ENCODE data around the gene NOTCH4.

The NOTCH4 gene

DNA sequence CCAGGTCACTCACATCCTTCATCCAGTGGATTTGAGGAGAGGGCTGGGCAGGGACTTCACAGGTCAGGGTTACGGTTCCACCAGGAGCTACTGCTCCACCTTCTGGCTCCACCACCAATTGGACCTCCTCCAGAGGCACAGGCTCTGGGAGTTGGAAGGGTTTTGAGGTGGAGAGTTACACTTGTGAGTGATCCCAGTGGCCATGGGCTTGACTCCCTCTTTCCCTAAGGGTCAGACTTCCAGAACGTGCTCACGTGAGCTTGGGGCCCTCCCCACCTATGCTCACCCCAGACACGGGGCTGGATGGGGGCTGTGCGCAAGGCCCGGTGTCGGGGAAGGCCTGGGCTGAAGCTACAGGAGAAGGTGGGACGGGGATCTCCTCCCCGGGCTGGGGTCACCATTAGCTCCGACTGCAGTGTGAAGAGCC is 41.3 kb downstream of the NOTCH4 start:
- Histone ChIP-seq H3K9me3 (ENCODE audit: control insufficient read depth in 2 of 2, low read length in 2 of 2) (no peaks in the 10 kb centered on the region), H3K27ac (ENCODE audit: low read depth in 2 of 2, low read length in 2 of 2) (no peak overlapping the region), H3K4me3 (ENCODE audit: low read length in 2 of 2) (no peak overlapping the region), H3K36me3 (ENCODE audit: control insufficient read depth in 2 of 2, insufficient read depth in 2 of 2, low read length in 2 of 2) (peaks cover 19 to 43% of the 10 kb centered on the region in 2 donors), H3K9ac (ENCODE audit: low read depth in 1 of 2, low read length in 2 of 2) (no peak overlapping the region), H3K4me1 (ENCODE audit: control insufficient read depth in 2 of 2, insufficient read depth in 2 of 2, low read length in 2 of 2) (peaks cover 14 to 22% of the 10 kb centered on the region in 2 donors), H3K27me3 (ENCODE audit: control insufficient read depth in 2 of 2, insufficient read depth in 2 of 2, low read length in 2 of 2) (no peaks in the 10 kb centered on the region)

- Histone ChIP-seq H3K36me3 (ENCODE audit: control insufficient read depth in 2 of 2, insufficient read depth in 2 of 2, low read length in 2 of 2) (peaks cover 19 to 38% of the 10 kb centered on the region in 2 donors), H3K9ac (ENCODE audit: low read depth in 1 of 2, low read length in 2 of 2) (no peak overlapping the region), H3K27me3 (ENCODE audit: control insufficient read depth in 2 of 2, insufficient read depth in 2 of 2, low read length in 2 of 2) (no peaks in the 10 kb centered on the region), H3K9me3 (ENCODE audit: control insufficient read depth in 2 of 2, low read length in 2 of 2) (no peaks in the 10 kb centered on the region), H3K27ac (ENCODE audit: low read depth in 2 of 2, low read length in 2 of 2) (no peak overlapping the region), H3K4me1 (ENCODE audit: control insufficient read depth in 2 of 2, insufficient read depth in 2 of 2, low read length in 2 of 2) (peaks cover 15 to 27% of the 10 kb centered on the region in 2 donors), H3K4me3 (ENCODE audit: low read length in 2 of 2) (no peak overlapping the region)
Measured at GRCh38 chr6:32181915-32182529, 41.8 kb downstream of the NOTCH4 start.

- no peaks in the 10 kb centered on the region for H3K27me3 ChIP-seq (ENCODE audit: control insufficient read depth in 2 of 2, insufficient read depth in 2 of 2, low read length in 2 of 2)
- H3K27ac ChIP-seq (ENCODE audit: low read depth in 2 of 2, low read length in 2 of 2) = no peak overlapping the region
- no peak overlapping the region for H3K4me3 ChIP-seq (ENCODE audit: low read length in 2 of 2)
- no peaks in the 10 kb centered on the region for H3K9me3 ChIP-seq (ENCODE audit: control insufficient read depth in 2 of 2, low read length in 2 of 2)
- H3K9ac ChIP-seq (ENCODE audit: low read depth in 1 of 2, low read length in 2 of 2) = no peak overlapping the region
- peaks cover 15 to 30% of the 10 kb centered on the region in 2 donors for H3K36me3 ChIP-seq (ENCODE audit: control insufficient read depth in 2 of 2, insufficient read depth in 2 of 2, low read length in 2 of 2)
- H3K4me1 ChIP-seq (ENCODE audit: control insufficient read depth in 2 of 2, insufficient read depth in 2 of 2, low read length in 2 of 2) = peaks cover 19 to 35% of the 10 kb centered on the region in 2 donors
Measured at GRCh38 chr6:32181148-32181702, 42.6 kb downstream of the NOTCH4 start.

GRCh38 chr6:32179766-32180405 is 44.0 kb downstream of the NOTCH4 start:
- H3K4me1 ChIP-seq (ENCODE audit: control insufficient read depth in 2 of 2, insufficient read depth in 2 of 2, low read length in 2 of 2) = peaks cover 28 to 45% of the 10 kb centered on the region in 2 donors
- no peaks in the 10 kb centered on the region for H3K27me3 ChIP-seq (ENCODE audit: control insufficient read depth in 2 of 2, insufficient read depth in 2 of 2, low read length in 2 of 2)
- no peak overlapping the region for H3K9ac ChIP-seq (ENCODE audit: low read depth in 1 of 2, low read length in 2 of 2)
- peaks cover 15 to 30% of the 10 kb centered on the region in 2 donors for H3K36me3 ChIP-seq (ENCODE audit: control insufficient read depth in 2 of 2, insufficient read depth in 2 of 2, low read length in 2 of 2)
- H3K4me3 ChIP-seq (ENCODE audit: low read length in 2 of 2) = peak overlapping the region in 1 of 2 donors; percentile 91
- H3K9me3 ChIP-seq (ENCODE audit: control insufficient read depth in 2 of 2, low read length in 2 of 2) = no peaks in the 10 kb centered on the region
- H3K27ac ChIP-seq (ENCODE audit: low read depth in 2 of 2, low read length in 2 of 2) = no peak overlapping the region

- H3K27ac ChIP-seq (ENCODE audit: low read depth in 2 of 2, low read length in 2 of 2) = peak overlapping the region; percentile 98
- H3K9me3 ChIP-seq (ENCODE audit: control insufficient read depth in 2 of 2, low read length in 2 of 2) = no peaks in the 10 kb centered on the region
- H3K4me1 ChIP-seq (ENCODE audit: control insufficient read depth in 2 of 2, insufficient read depth in 2 of 2, low read length in 2 of 2) = peaks cover 32 to 47% of the 10 kb centered on the region in 2 donors
- peaks cover 15 to 25% of the 10 kb centered on the region in 2 donors for H3K36me3 ChIP-seq (ENCODE audit: control insufficient read depth in 2 of 2, insufficient read depth in 2 of 2, low read length in 2 of 2)
- peak overlapping the region; percentile 91 to 97 for H3K4me3 ChIP-seq (ENCODE audit: low read length in 2 of 2)
- H3K9ac ChIP-seq (ENCODE audit: low read depth in 1 of 2, low read length in 2 of 2) = peak overlapping the region; percentile 75 to 93
- H3K27me3 ChIP-seq (ENCODE audit: control insufficient read depth in 2 of 2, insufficient read depth in 2 of 2, low read length in 2 of 2) = no peaks in the 10 kb centered on the region
Measured at GRCh38 chr6:32178547-32179440, 45.1 kb downstream of the NOTCH4 start.

GRCh38 chr6:32177788-32178546 is 45.9 kb downstream of the NOTCH4 start, which contains the start of gene RNF5:
Gene RNF5, plus strand, starts transcription at chr6:32178405. Its CDS starts 107 bp downstream, at chr6:32178512.
- Histone ChIP-seq H3K4me3 (ENCODE audit: low read length in 2 of 2) (peak within 1 kb of the TSS; percentile 91 to 97), H3K9ac (ENCODE audit: low read depth in 1 of 2, low read length in 2 of 2) (peak within 1 kb of the TSS; percentile 75 to 94), H3K36me3 (ENCODE audit: control insufficient read depth in 2 of 2, insufficient read depth in 2 of 2, low read length in 2 of 2) (peaks cover 8 to 20% of the 10 kb centered on the region in 2 donors), H3K4me1 (ENCODE audit: control insufficient read depth in 2 of 2, insufficient read depth in 2 of 2, low read length in 2 of 2) (peaks cover 32 to 47% of the 10 kb centered on the region in 2 donors), H3K27ac (ENCODE audit: low read depth in 2 of 2, low read length in 2 of 2) (peak within 1 kb of the TSS; percentile 98), H3K27me3 (ENCODE audit: control insufficient read depth in 2 of 2, insufficient read depth in 2 of 2, low read length in 2 of 2) (no peaks in the 10 kb centered on the region), H3K9me3 (ENCODE audit: control insufficient read depth in 2 of 2, low read length in 2 of 2) (no peaks in the 10 kb centered on the region)

DNA sequence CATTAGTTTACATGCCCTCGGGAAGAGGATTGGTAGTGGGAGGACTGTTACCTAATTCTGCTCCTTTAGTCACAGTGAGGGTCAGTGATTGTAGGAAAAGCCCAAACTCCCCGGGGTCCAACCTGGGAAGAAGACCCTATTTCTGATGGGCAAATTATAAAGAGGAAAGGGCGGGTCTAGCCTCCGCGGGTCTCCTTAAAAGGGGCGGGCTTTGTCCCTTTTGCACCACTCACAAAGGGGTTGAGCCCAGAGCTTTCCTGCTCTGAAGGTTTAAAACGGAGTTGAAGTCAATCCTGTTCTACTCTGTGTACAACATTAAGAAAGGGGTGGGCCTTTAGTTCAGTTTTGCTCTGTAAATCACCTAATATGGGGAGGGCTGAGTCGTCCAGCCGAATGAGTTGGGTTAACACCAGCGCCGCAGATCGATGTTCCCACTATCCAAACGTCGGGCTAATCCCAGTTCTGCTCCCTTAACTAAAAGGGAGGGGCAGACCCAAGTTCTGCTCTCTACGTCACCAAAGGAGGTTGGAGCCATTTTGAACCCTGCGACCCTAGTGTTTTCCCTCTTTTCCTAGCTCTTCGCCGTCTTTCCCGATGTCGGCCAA is 46.6 kb downstream of the NOTCH4 start:
- H3K27me3 ChIP-seq (ENCODE audit: control insufficient read depth in 2 of 2, insufficient read depth in 2 of 2, low read length in 2 of 2) = no peaks in the 10 kb centered on the region
- no peaks in the 10 kb centered on the region for H3K9me3 ChIP-seq (ENCODE audit: control insufficient read depth in 2 of 2, low read length in 2 of 2)
- H3K27ac ChIP-seq (ENCODE audit: low read depth in 2 of 2, low read length in 2 of 2) = peak overlapping the region; percentile 98
- H3K9ac ChIP-seq (ENCODE audit: low read depth in 1 of 2, low read length in 2 of 2) = peak overlapping the region; percentile 75 to 94
- peak overlapping the region; percentile 91 to 97 for H3K4me3 ChIP-seq (ENCODE audit: low read length in 2 of 2)
- peaks cover 6 to 13% of the 10 kb centered on the region in 2 donors for H3K36me3 ChIP-seq (ENCODE audit: control insufficient read depth in 2 of 2, insufficient read depth in 2 of 2, low read length in 2 of 2)
- H3K4me1 ChIP-seq (ENCODE audit: control insufficient read depth in 2 of 2, insufficient read depth in 2 of 2, low read length in 2 of 2) = peaks cover 32 to 47% of the 10 kb centered on the region in 2 donors

DNA sequence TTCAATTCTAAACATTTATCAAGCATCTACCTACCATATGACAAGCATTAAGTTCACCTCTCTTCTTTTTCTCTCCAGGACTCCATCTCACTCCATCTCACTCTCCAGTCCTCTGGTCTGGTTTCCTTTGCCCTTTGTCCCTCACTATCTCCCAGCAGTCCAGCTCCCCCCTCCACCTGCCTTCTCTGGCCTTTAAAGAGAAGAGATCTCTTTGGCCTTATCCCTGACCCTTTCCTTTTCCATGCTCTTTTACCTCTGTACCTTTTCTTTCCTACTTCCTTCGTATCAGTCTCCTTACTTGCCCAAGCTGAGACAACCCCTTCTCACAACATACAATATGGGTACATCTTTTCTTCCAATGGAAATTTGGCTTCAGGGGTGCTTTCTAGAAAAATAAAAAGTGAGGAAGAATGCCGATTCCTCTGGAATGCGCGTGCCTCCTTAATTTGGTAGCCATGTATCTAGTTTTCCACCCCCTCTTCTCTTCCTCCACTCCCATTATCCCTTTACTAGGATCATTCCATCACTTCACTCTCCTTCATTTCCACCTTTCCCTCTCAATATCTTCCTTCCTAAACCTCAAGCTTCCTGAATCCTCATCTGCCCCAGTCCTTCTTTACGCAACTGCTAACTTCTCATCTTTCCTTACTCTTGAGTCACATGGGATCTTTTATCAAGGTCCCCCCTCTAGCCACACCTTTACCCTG is 47.2 kb downstream of the NOTCH4 start:
- Histone ChIP-seq H3K9ac (ENCODE audit: low read depth in 1 of 2, low read length in 2 of 2) (peak overlapping the region; percentile 75 to 94), H3K36me3 (ENCODE audit: control insufficient read depth in 2 of 2, insufficient read depth in 2 of 2, low read length in 2 of 2) (peaks cover 6 to 12% of the 10 kb centered on the region in 2 donors), H3K4me3 (ENCODE audit: low read length in 2 of 2) (peak overlapping the region; percentile 91 to 97), H3K9me3 (ENCODE audit: control insufficient read depth in 2 of 2, low read length in 2 of 2) (no peaks in the 10 kb centered on the region), H3K27me3 (ENCODE audit: control insufficient read depth in 2 of 2, insufficient read depth in 2 of 2, low read length in 2 of 2) (no peaks in the 10 kb centered on the region), H3K4me1 (ENCODE audit: control insufficient read depth in 2 of 2, insufficient read depth in 2 of 2, low read length in 2 of 2) (peaks cover 32 to 47% of the 10 kb centered on the region in 2 donors), H3K27ac (ENCODE audit: low read depth in 2 of 2, low read length in 2 of 2) (peak overlapping the region; percentile 98)

All from mucosa of rectum (tissue), 2 donors.